Adrenal gland (tissue), 5 donors: ENCODE measurements around the gene HTRA3.

Experiments used
- POLR2A ChIP-seq, 2 donors: fragments of 450-650 bp; IDR thresholded peaks; one replicate each; pipeline ENCODE4 v1.6.1; 2017; ENCODE audit warnings: antibody characterized with exemption in 2 of 2, mild to moderate bottlenecking in 2 of 2, moderate library complexity in 1 of 2
- TF ChIP-seq, protein P1 (sequence below), 6 experiments: fragments of 450-650 bp in 4 of 6; fragments of 200-600 bp in 2 of 6; sonication (generic) in 1 of 6; IDR thresholded peaks; 1 replicate in 5 of 6; 2 replicates in 1 of 6; pipeline versions ENCODE4 v1.5.1 to v1.8.0; 2016 to 2021; ENCODE audit warnings: antibody characterized with exemption in 6 of 6, mild to moderate bottlenecking in 2 of 6, moderate library complexity in 1 of 6
- donor health status: DM: no; HTN: no; CAD: no.

GRCh38 chr4:8300832-8301231 is 31.3 kb downstream of the HTRA3 start:
- TF ChIP-seq, protein P1, sequence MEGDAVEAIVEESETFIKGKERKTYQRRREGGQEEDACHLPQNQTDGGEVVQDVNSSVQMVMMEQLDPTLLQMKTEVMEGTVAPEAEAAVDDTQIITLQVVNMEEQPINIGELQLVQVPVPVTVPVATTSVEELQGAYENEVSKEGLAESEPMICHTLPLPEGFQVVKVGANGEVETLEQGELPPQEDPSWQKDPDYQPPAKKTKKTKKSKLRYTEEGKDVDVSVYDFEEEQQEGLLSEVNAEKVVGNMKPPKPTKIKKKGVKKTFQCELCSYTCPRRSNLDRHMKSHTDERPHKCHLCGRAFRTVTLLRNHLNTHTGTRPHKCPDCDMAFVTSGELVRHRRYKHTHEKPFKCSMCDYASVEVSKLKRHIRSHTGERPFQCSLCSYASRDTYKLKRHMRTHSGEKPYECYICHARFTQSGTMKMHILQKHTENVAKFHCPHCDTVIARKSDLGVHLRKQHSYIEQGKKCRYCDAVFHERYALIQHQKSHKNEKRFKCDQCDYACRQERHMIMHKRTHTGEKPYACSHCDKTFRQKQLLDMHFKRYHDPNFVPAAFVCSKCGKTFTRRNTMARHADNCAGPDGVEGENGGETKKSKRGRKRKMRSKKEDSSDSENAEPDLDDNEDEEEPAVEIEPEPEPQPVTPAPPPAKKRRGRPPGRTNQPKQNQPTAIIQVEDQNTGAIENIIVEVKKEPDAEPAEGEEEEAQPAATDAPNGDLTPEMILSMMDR (IDR thresholded peaks at IDR 0.05), result no peak
- no peak for TF ChIP-seq POLR2A (IDR thresholded peaks at IDR 0.05)
